Natural killer cell (primary cell): ENCODE measurements around the gene CDC14B. TPM values are rescaled to one million over a fixed set of nuclear protein-coding genes. Genes with fewer than 3 reads are reported as not detected.
"Not testable (repeated sequence)": the region's sequence is repeated elsewhere in the genome, so short reads cannot be mapped to it uniquely, and the experiment has no call there.

Experiments
- ATAC-seq, 3 donors: fragments of 150-1000 bp in 2 of 3; fragments of 200-7000 bp in 1 of 3; cut with Tn5 transposase; 1 replicate in 1 of 3; 2 replicates in 2 of 3; pipeline ENCODE4 v1.10.0; 2021; ENCODE audit warnings: mild to moderate bottlenecking in 2 of 3, moderate library complexity in 2 of 3
- DNase-seq, 2 donors: peaks; one replicate each; pipeline versions ENCODE4 v3.0.0 to v3.0.0-alpha.2; 2013 to 2021; ENCODE audit warnings: mixed read lengths in 1 of 2
- H3K27ac ChIP-seq: one replicate; pipeline ENCODE4 v1.5.1; 2013; ENCODE audit warnings: mild to moderate bottlenecking, low read length
- H3K27me3 ChIP-seq: one replicate; pipeline ENCODE4 v1.6.1; 2013; ENCODE audit warnings: low read length; ENCODE audit not compliant: control insufficient read depth, insufficient read depth
- H3K36me3 ChIP-seq: one replicate; pipeline ENCODE4 v1.6.1; 2013; ENCODE audit warnings: low read length; ENCODE audit not compliant: control insufficient read depth, insufficient read depth
- H3K4me1 ChIP-seq: one replicate; pipeline ENCODE4 v1.6.1; 2013; ENCODE audit warnings: low read length; ENCODE audit not compliant: control insufficient read depth, insufficient read depth
- H3K4me3 ChIP-seq: one replicate; pipeline ENCODE4 v1.5.1; 2013; ENCODE audit warnings: low read length
- H3K9me3 ChIP-seq: one replicate; pipeline ENCODE4 v1.6.1; 2013; ENCODE audit warnings: low read length; ENCODE audit not compliant: control insufficient read depth, insufficient read depth
- H3K27ac Mint-ChIP-seq, 2 donors: one replicate each; pipeline ENCODE4 v1.8.0; 2022; ENCODE audit warnings: mild to moderate bottlenecking in 2 of 2, mixed read lengths in 2 of 2, moderate library complexity in 1 of 2
- H3K27me3 Mint-ChIP-seq, 2 donors: one replicate each; pipeline ENCODE4 v1.8.0; 2022; ENCODE audit warnings: low read depth in 2 of 2, mixed read lengths in 2 of 2
- H3K36me3 Mint-ChIP-seq: one replicate; pipeline ENCODE4 v1.8.0; 2022; ENCODE audit warnings: mixed read lengths
- H3K4me1 Mint-ChIP-seq, 2 donors: one replicate each; pipeline ENCODE4 v1.8.0; 2022; ENCODE audit warnings: mixed read lengths in 2 of 2
- H3K4me3 Mint-ChIP-seq: one replicate; pipeline ENCODE4 v1.8.0; 2022; ENCODE audit warnings: mild to moderate bottlenecking, moderate library complexity, mixed read lengths
- H3K9me3 Mint-ChIP-seq, 2 donors: one replicate each; pipeline ENCODE4 v1.8.0; 2022; ENCODE audit warnings: mixed read lengths in 2 of 2
- CTCF ChIP-seq: fragments of 200-600 bp; IDR thresholded peaks from one replicate; pipeline ENCODE4 v1.8.0; 2022; ENCODE audit warnings: antibody characterized with exemption
- WGBS: methylation state at CpG from one replicate; pipeline ENCODE4 v1.1.7; 2013; ENCODE audit warnings: missing lambda C conversion rate; ENCODE audit not compliant: insufficient coverage; 5-methylcytosine and 5-hydroxymethylcytosine counted together
- intact Hi-C: fragments of 100-400 bp; cut with micrococcal nuclease; formaldehyde crosslinking; loops from one replicate; pipeline ENCODE4 v1.14.2; 2022
- total RNA-seq, 4 donors: library from RNA; stranded (reverse); fragments of 120-200 nt in 1 of 4; gene quantifications; one replicate each; pipeline versions ENCODE4 v1.2.3 to v1.2.4, GENCODE V29; 2013 to 2022

CDC14B gene
- total RNA-seq, 3 donors from 2014 or later (not counting 1 experiment from before 2014, with no cell fraction given), result 2.3 to 4.7 (median 3.9) TPM

- no peaks in the 10 kb centered on the region for H3K9me3 ChIP-seq
- DNase-seq, result no peak
- intact Hi-C loops, result no loop called here
- Mint-ChIP-seq H3K4me3 (no peak overlapping the region), H3K4me1 (peaks cover under 1 to 12% of the 10 kb centered on the region in 2 donors), H3K27ac (no peak overlapping the region), H3K27me3 (peaks cover 52 to 69% of the 10 kb centered on the region in 2 donors), H3K36me3 (no peaks in the 10 kb centered on the region), H3K9me3 (no peaks in the 10 kb centered on the region)
- TF ChIP-seq CTCF, result no peak
- H3K4me1 ChIP-seq, result peaks cover 13% of the 10 kb centered on the region
- 98% methylated on average over 5 of the region's 6 CpGs for WGBS
- H3K36me3 ChIP-seq, result no peaks in the 10 kb centered on the region
- ATAC-seq, result no peak
- H3K27me3 ChIP-seq, result peaks cover 17% of the 10 kb centered on the region
- no peak overlapping the region for H3K4me3 ChIP-seq
- H3K27ac ChIP-seq, result no peak overlapping the region
Observed at GRCh38 chr9:96615411-96615810, 4.2 kb downstream of the CDC14B start.

GRCh38 chr9:96614664-96615063, 5.0 kb downstream of the CDC14B start:
- intact Hi-C loops, H3K4me3 Mint-ChIP-seq, ATAC-seq, H3K27ac Mint-ChIP-seq, H3K4me1 ChIP-seq, H3K9me3 ChIP-seq, H3K9me3 Mint-ChIP-seq, H3K36me3 Mint-ChIP-seq, DNase-seq, H3K4me1 Mint-ChIP-seq, H3K36me3 ChIP-seq, H3K27ac ChIP-seq, H3K4me3 ChIP-seq: not testable (repeated sequence)
- peaks cover 46 to 69% of the 10 kb centered on the region in 2 donors for H3K27me3 Mint-ChIP-seq
- peaks cover 16% of the 10 kb centered on the region for H3K27me3 ChIP-seq
- 73% methylated on average over 3 of the region's 4 CpGs for WGBS

GRCh38 chr9:96612966-96613589, 6.6 kb downstream of the CDC14B start:
- peaks cover 11% of the 10 kb centered on the region for H3K27me3 ChIP-seq
- WGBS, result 43% methylated on average over 1 of the region's 1 CpG
- no peak overlapping the region for H3K4me3 Mint-ChIP-seq
- no peak overlapping the region for H3K4me3 ChIP-seq
- no peaks in the 10 kb centered on the region for H3K9me3 Mint-ChIP-seq
- TF ChIP-seq CTCF, result no peak
- no peaks in the 10 kb centered on the region for H3K36me3 ChIP-seq
- H3K27ac ChIP-seq, result no peak overlapping the region
- H3K27me3 Mint-ChIP-seq, result peaks cover 45 to 72% of the 10 kb centered on the region in 2 donors
- intact Hi-C loops, result no loop called here
- no peaks in the 10 kb centered on the region for H3K9me3 ChIP-seq
- peaks cover 0 to 1% of the 10 kb centered on the region in 2 donors for H3K4me1 Mint-ChIP-seq
- no peak overlapping the region for H3K27ac Mint-ChIP-seq
- H3K36me3 Mint-ChIP-seq, result no peaks in the 10 kb centered on the region
- DNase-seq, result no peak
- no peak for ATAC-seq
- no peaks in the 10 kb centered on the region for H3K4me1 ChIP-seq

GRCh38 chr9:96612105-96612965, 7.3 kb downstream of the CDC14B start:
- H3K9me3 Mint-ChIP-seq, result no peaks in the 10 kb centered on the region
- no peaks in the 10 kb centered on the region for H3K36me3 Mint-ChIP-seq
- H3K4me1 Mint-ChIP-seq, result no peaks in the 10 kb centered on the region
- H3K9me3 ChIP-seq, result no peaks in the 10 kb centered on the region
- H3K4me3 ChIP-seq, result no peak overlapping the region
- H3K27ac ChIP-seq, result no peak overlapping the region
- peaks cover 39 to 65% of the 10 kb centered on the region in 2 donors for H3K27me3 Mint-ChIP-seq
- WGBS, result 54% methylated on average over 12 of the region's 12 CpGs
- DNase-seq (no peak), ATAC-seq (no peak)
- no peaks in the 10 kb centered on the region for H3K4me1 ChIP-seq
- H3K27ac Mint-ChIP-seq, result no peak overlapping the region
- intact Hi-C loops, result no loop called here
- H3K27me3 ChIP-seq, result peaks cover 6% of the 10 kb centered on the region
- no peak for TF ChIP-seq CTCF
- H3K4me3 Mint-ChIP-seq, result no peak overlapping the region
- H3K36me3 ChIP-seq, result no peaks in the 10 kb centered on the region
